GM19351 (cell line): ENCODE data around the gene NEBL.
A peak's percentile ranks its signal among the peaks of the same experiment; 100 is the strongest.

ENCODE experiments used
- ATAC-seq: cut with Tn5 transposase; IDR thresholded peaks from one replicate; pipeline ENCODE4 v1.9.1; 2021; ENCODE audit warnings: mild to moderate bottlenecking, moderate library complexity; ENCODE audit not compliant: unreplicated experiment

Gene NEBL

GRCh38 chr10:20870834-20871233, 26.3 kb downstream of the NEBL start:
- ATAC-seq: no peak

GRCh38 chr10:20863008-20863407, 34.1 kb downstream of the NEBL start:
- ATAC-seq: no peak

- ATAC-seq: peak; percentile 53
Observed at GRCh38 chr10:20858292-20859124, 38.6 kb downstream of the NEBL start.

- no peak for ATAC-seq
Observed at GRCh38 chr10:20856484-20856883, 40.6 kb downstream of the NEBL start.

- no peak for ATAC-seq
Observed at GRCh38 chr10:20855398-20856038, 41.6 kb downstream of the NEBL start.

- no peak for ATAC-seq
Observed at GRCh38 chr10:20853276-20853675, 43.8 kb downstream of the NEBL start.

GRCh38 chr10:20852303-20852702, 44.8 kb downstream of the NEBL start:
- no peak for ATAC-seq

GRCh38 chr10:20847512-20847911, 49.6 kb downstream of the NEBL start:
- no peak for ATAC-seq

- ATAC-seq: no peak
Observed at GRCh38 chr10:20846263-20846662, 50.8 kb downstream of the NEBL start.

- no peak for ATAC-seq
Observed at GRCh38 chr10:20841419-20841818, 55.7 kb downstream of the NEBL start.

GRCh38 chr10:20839910-20840309, 57.2 kb downstream of the NEBL start:
- ATAC-seq: no peak

GRCh38 chr10:20839141-20839540, 58.0 kb downstream of the NEBL start:
- no peak for ATAC-seq

GRCh38 chr10:20836401-20836800, 60.7 kb downstream of the NEBL start:
- ATAC-seq: no peak

GRCh38 chr10:20835335-20835734, 61.8 kb downstream of the NEBL start:
- ATAC-seq: no peak

GRCh38 chr10:20834825-20835224, 62.3 kb downstream of the NEBL start:
- ATAC-seq: no peak

GRCh38 chr10:20822825-20823224, 74.3 kb downstream of the NEBL start:
- ATAC-seq: no peak

GRCh38 chr10:20817646-20818045, 79.5 kb downstream of the NEBL start:
- ATAC-seq: no peak

GRCh38 chr10:20817116-20817515, 80.0 kb downstream of the NEBL start:
- no peak for ATAC-seq

GRCh38 chr10:20814116-20814515, 83.0 kb downstream of the NEBL start:
- ATAC-seq: no peak

GRCh38 chr10:20811131-20811530, 86.0 kb downstream of the NEBL start:
- no peak for ATAC-seq

- no peak for ATAC-seq
Observed at GRCh38 chr10:20809631-20810030, 87.5 kb downstream of the NEBL start.

- no peak for ATAC-seq
Observed at GRCh38 chr10:20806487-20806886, 90.6 kb downstream of the NEBL start.
